GM19043 (cell line): ENCODE data around the gene RSPH6A.

Source experiments
- ATAC-seq: cut with Tn5 transposase; IDR thresholded peaks from one replicate; pipeline ENCODE4 v1.9.1; 2021; ENCODE audit warnings: low read depth; ENCODE audit not compliant: unreplicated experiment

Gene RSPH6A

GRCh38 chr19:45825917-45826893 lies 11.1 kb upstream of the RSPH6A start:
- ATAC-seq, result no peak

GRCh38 chr19:45825263-45825605 lies 10.1 kb upstream of the RSPH6A start:
- no peak for ATAC-seq

GRCh38 chr19:45824531-45825262 lies 9.6 kb upstream of the RSPH6A start:
- no peak for ATAC-seq

- no peak for ATAC-seq
Measured at GRCh38 chr19:45824041-45824471, 8.9 kb upstream of the RSPH6A start.

- ATAC-seq, result no peak
Measured at GRCh38 chr19:45823182-45823581, 8.1 kb upstream of the RSPH6A start.

- ATAC-seq, result no peak
Measured at GRCh38 chr19:45822716-45823115, 7.6 kb upstream of the RSPH6A start.

GRCh38 chr19:45821570-45821969 lies 6.5 kb upstream of the RSPH6A start:
- no peak for ATAC-seq

GRCh38 chr19:45821103-45821521 lies 6.0 kb upstream of the RSPH6A start:
- ATAC-seq, result no peak

GRCh38 chr19:45820413-45821102 lies 5.5 kb upstream of the RSPH6A start:
- ATAC-seq, result no peak

- ATAC-seq, result no peak
Measured at GRCh38 chr19:45819769-45820168, 4.7 kb upstream of the RSPH6A start.

GRCh38 chr19:45817725-45818301 lies 2.7 kb upstream of the RSPH6A start:
- ATAC-seq, result no peak

- no peak for ATAC-seq
Measured at GRCh38 chr19:45817010-45817724, 2.1 kb upstream of the RSPH6A start.

- ATAC-seq, result no peak
Measured at GRCh38 chr19:45816236-45817009, 1.3 kb upstream of the RSPH6A start.

- ATAC-seq, result no peak
Measured at GRCh38 chr19:45815481-45816216, 541 bp upstream of the RSPH6A start.

- no peak for ATAC-seq
Measured at GRCh38 chr19:45814166-45814780, 835 bp downstream of the RSPH6A start.

- ATAC-seq, result no peak
Measured at GRCh38 chr19:45812297-45812696, 2.8 kb downstream of the RSPH6A start.

- no peak for ATAC-seq
Measured at GRCh38 chr19:45809643-45810159, 5.4 kb downstream of the RSPH6A start.

GRCh38 chr19:45805719-45806118 lies 9.4 kb downstream of the RSPH6A start:
- ATAC-seq, result no peak
